Prostate gland (tissue), 2 donors: ENCODE measurements around the gene SLC22A12.

Experiments used
- CTCF ChIP-seq, 4 experiments: fragments of 200-600 bp in 2 of 4; fragments of 450-650 bp in 2 of 4; sonication (generic) in 2 of 4; IDR thresholded peaks; 1 replicate in 3 of 4; 2 replicates in 1 of 4; pipeline ENCODE4 v1.5.1; 2016 to 2019; ENCODE audit warnings: antibody characterized with exemption in 4 of 4, mild to moderate bottlenecking in 2 of 4, moderate library complexity in 2 of 4
- POLR2A ChIP-seq: fragments of 450-650 bp; IDR thresholded peaks from one replicate; pipeline ENCODE4 v1.6.1; 2016; ENCODE audit warnings: antibody characterized with exemption, mild to moderate bottlenecking

GRCh38 chr11:64648551-64648950 is 57.5 kb downstream of the SLC22A12 start:
- TF ChIP-seq CTCF (IDR thresholded peaks at IDR 0.05) (no peak), POLR2A (no peak)
